GM19372 (cell line): ENCODE results near the gene PPP1R16B.
A peak's percentile ranks its signal among the peaks of the same experiment; 100 is the strongest.

Experiments
- ATAC-seq: cut with Tn5 transposase; IDR thresholded peaks from one replicate; pipeline ENCODE4 v1.9.1; 2021; ENCODE audit warnings: mild to moderate bottlenecking, low read depth, moderate library complexity; ENCODE audit not compliant: unreplicated experiment

Gene PPP1R16B

DNA sequence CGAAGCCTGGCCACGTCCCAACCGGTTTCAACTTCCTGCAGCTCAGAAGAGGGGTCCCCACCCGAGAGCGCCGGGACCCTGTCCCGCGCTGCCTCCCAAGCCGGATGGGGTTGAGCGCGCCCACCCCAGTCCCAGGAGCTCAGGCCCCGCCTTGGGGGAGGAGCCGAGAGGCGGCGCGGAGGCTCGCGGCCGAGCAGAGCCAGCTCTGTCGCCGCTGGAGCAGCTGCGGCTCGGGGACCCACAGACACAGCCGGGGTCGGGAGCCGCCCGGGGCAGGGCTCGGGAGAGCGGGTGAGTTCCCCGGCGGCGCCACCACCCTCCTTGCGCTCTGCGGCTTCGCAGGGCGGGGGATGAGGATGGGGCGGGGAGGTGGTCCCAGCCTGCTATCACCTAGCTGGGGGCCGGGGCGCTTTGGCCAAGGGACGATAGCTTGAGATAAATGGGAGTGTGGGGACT lies at the start of gene PPP1R16B:
Gene PPP1R16B, plus strand, starts transcription at position 196 of the 456 bp plus-strand sequence. CDS start 30,229 bp downstream, outside the sequence.
- peak; percentile 57 for ATAC-seq

DNA sequence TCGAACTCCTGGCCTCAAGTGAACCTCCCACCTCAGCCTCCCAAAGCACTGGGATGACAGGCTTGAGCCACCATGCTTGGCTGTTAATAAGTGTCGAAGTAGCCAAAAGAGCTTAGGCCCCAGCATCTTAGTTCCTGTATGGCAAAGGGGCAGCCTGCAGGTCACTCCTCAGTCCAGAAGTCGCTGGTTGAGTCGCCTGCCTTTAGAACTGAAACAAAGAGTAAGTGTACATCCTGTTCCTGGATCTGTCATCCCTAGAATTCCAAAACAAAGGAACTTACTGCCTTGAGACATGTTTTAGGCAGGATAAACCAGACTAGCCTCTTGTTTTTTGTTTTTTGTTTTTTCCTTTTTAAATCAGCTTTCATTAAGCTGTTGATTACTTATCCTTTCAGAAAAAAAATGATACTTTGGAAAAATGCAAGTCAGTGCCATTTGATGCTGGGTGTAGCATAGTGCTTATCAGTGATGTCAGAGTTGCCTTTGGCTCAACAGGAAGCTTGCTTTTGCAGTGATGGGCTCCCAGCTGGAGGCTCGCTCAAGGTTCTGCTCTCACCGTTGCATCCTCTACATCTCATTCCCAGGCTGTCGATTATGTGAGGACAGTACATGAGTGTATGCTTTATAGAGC lies 48.2 kb upstream of the PPP1R16B start:
- ATAC-seq, result no peak

DNA sequence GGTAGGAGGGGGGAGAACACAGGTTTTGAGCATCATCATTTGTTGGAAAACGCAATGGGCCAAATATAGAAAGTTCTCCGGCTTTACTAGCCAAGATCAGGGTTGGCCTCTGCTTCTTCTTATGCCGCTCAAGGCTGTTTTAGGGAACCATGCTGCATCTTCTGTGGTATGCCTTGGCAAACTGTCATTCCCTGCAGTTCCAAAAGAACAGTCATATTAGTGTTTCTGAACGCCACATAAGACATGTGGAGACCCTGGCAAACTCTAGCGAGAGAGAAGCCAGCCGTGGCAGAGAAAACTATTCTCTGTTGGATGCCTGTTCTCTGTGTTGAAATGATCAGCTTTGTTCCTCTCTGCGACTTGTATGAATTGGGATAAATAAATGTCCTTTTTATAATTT lies 46.4 kb upstream of the PPP1R16B start:
- no peak for ATAC-seq

DNA sequence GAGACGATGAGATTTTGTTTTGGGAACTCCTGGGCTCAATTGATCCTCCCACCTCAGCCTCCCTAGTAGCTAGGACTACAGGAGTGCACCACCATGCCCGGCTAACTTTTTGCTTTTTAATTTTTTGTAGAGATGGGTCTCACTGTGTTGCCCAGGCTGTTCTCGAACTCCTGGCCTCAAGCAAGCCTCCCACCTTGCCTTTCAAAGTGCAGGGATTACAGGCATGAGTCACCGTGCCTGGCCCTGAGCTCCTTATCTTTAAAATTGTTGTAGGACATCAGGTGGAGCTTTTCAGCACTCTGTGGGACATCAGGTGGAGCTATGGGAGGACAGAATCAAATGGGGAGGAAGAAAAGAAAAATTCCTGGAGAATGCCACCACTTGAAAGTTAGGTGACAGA lies 44.5 kb upstream of the PPP1R16B start:
- no peak for ATAC-seq

DNA sequence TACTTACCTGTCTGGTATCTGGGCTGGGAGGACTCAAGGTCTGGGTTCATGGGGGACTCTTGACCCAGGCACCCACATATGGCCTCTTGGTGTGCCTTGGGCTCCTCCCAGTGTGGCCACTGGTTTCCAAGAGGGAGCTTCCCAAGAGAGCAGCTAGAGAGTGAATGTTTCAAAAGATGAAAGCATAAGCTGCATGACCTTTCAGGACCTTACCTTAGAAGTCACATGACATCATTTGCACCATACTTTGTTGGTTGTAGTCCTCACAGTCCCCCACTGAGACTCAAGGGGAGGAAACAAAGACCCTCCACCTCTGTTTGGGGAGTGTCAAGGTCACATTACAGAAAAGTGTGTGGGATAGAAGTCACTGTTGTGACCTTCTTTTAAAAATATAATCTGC lies 43.3 kb upstream of the PPP1R16B start:
- no peak for ATAC-seq

DNA sequence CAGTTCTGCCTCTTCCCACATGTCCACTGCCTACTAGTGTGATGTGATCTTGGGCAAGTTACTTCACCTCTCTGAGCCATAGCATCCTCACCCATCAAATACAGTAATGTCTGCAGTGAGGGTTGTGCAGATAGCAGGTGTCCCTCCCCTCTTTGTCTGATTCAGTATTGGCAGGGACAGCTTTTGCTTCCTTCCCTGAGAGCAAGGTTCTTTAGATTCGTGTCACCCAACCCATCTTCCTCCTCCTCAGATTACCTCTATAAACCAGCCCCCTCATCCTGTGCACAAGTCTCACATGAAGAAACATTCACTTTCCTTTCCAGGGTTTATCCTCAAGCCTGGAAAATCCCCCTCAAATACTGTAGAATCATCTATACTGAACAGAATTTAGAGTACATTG lies 41.9 kb upstream of the PPP1R16B start:
- no peak for ATAC-seq

DNA sequence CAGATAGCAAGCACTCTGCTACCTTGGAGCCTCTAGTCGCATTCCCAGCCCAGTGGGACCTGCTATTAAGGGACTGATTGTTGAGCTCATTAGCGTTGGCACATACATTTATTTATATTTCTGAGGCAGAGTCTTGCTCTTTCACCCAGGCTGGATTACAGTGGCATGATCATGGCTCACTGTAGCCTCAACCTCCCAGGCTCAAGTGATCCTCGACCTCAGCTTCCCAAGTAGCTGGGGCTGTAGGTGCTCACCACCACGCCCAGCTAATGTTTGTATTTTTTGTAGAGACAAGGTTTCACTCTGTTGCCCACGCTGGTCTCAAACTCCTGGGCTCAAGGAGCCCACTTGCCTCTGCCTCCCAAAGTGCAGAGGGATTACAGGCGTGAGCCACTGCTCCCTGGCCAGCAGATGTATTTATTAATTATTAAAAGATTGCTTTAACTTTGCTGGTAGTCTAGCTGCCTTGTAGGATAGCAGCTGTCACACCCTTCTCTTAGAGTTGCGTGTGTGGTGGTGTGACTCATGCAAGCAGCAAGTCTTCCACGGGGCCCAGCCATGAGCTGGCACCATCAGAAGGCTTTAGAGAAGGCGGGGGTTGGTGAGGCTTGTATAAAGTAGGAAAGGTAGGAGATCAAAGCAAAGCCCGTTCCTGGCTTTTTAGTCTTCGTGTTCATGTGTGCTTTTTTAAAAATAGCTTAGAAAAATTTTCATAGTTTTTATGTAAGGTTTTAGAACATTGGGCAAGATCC lies 40.8 kb upstream of the PPP1R16B start:
- ATAC-seq, result no peak

DNA sequence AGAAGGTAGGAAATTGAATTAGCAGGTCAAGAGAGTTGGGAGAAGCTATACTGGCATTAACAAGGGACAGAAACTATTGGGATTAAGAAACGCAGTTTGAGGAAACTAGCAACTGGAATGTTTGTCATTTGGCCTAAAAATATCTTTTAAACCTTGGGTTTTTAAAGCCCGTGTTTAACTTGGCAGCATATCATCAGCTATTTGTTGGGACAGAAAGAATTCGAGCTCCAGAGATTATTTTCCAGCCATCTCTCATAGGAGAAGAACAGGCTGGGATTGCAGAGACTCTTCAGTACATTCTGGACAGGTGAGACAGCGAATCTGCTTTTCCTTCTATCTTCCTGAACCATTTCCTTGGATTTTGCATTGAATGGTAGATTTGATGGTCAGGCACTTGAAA lies 39.4 kb upstream of the PPP1R16B start:
- no peak for ATAC-seq

DNA sequence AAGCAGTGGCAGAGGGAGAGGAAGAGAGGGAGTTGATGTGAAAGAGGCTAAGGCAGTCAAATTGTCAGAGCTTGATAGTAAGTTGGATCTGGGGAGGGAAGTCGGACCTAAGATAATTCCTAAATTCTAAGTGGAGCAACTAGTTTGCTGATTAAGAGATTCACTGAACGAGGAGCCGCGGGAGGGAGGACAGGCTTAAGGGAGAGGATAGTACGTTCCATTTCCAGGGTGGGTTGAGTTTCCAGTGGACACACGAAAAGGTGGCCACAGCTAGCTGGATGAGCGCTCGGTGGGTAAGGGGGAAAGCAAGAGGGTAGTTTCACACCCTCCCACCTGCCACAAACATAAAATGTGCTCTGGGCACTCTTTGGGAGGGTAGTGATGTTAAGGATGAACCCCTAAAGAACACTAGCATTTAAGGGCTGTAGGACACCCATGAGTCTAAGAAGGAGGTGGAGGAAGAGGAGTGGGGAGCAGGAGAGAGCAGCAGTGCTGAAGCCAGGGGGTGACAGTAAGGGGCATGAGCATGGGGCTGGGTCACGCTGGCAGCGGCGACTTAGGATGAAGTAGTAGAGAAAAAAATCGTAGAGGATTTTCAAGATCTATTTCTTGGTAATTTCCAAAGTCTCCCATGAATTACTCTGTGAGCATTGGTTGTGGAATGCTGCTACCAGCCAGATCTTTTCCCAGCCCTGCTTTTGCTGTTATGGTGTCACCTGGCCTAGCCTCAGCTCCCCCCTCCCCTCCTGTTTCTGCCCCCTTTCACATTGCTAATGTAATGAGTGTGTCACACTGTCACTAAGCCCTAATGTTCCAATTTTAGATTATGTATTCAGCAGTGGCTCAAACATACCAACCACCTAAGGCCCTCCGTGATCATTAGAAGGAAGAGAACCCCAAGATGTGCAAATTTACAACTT lies 35.9 kb upstream of the PPP1R16B start:
- no peak for ATAC-seq

DNA sequence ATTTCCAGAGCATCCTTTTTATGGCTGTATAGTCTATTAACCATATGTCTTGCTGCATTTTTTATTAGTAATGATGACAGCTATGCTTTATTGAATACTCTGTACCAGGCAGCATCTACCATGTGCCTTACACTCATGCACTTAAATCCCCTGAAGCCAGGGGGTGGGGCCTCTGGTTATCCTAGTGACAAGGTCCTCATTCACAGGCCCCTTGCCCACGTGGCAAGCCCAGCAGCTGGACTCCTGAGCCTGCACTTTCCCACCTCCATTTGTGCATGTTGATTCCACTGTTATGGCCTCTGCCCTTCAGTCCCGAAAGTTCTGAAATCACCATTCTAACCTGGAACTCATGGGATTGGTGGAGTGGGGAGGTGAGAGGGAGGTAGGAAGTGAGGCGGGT lies 35.0 kb upstream of the PPP1R16B start:
- ATAC-seq, result no peak

DNA sequence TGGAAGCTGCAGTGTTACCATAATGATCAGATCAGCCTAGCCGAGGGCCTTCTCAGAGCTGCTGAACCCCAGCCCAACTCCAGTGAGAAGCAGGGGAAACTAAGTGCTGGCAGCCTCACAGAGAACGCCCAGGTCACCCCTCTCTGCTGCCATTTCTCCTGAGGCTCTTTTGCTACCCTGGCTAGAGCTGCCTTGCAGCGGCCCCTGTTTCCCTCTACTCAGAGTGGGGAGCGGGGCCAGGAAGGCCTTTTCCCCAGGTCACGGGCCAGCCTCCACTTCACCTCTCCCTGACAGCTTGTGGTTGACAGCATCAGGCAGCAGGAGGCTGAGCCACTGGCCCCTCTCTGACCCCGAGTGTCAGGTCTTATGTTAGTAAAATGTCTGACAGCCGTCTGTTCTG lies 34.5 kb upstream of the PPP1R16B start:
- ATAC-seq, result no peak

DNA sequence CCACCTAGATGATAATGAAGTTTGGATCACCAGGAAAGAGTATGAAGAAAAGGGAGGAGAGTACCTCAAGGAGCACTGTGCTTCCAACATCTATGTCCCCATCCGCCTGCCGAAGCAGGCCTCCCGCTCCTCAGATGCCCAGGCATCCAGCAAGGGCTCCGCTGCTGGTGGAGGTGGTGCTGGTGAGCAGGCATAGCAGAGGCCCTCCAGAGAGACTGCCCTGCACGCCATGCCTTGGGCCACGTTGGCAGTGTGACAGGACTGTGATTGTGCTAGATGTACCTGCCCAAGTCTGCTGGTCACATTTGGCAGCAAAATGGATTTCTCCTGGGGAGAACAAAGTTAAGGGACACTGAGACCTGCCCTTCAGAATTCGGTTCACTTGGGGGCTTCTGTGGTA lies 33.9 kb upstream of the PPP1R16B start:
- no peak for ATAC-seq

DNA sequence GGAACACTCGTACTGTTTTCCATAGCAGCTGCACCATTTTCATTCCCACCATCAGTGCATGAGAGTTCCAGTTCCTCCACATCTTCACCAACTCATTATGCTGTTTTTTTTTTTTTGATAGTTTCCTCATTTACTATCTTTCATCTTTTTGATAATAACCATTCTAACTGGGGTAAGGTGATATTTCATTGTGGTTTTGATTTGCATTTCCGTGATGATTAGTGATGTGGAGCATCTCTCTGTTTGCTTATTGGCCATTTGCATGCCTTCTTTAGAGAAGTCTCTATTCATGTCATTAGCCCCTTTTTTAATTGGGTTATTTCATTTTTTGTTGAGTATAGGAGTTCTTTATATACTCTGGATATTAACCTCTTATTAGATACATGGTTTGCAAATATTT lies 31.3 kb upstream of the PPP1R16B start:
- no peak for ATAC-seq

DNA sequence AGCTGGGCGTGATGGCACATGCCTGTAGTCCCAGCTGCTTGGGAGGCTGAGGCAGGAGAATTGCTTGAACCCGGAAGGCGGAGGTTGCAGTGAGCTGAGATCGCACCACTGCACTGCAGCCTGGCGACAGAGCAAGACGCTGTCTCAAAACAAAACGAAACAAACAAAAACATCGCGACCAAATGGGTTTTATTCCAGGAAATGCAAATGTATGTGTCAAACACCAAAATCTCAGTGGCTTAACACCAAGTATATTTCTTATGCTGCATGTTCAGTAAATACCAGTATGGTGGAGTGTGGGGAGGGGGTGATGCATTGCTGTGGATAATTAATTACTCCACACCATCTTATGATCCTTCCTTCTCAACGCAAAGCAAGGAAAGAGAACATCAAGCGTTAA lies 29.1 kb upstream of the PPP1R16B start:
- ATAC-seq, result no peak

DNA sequence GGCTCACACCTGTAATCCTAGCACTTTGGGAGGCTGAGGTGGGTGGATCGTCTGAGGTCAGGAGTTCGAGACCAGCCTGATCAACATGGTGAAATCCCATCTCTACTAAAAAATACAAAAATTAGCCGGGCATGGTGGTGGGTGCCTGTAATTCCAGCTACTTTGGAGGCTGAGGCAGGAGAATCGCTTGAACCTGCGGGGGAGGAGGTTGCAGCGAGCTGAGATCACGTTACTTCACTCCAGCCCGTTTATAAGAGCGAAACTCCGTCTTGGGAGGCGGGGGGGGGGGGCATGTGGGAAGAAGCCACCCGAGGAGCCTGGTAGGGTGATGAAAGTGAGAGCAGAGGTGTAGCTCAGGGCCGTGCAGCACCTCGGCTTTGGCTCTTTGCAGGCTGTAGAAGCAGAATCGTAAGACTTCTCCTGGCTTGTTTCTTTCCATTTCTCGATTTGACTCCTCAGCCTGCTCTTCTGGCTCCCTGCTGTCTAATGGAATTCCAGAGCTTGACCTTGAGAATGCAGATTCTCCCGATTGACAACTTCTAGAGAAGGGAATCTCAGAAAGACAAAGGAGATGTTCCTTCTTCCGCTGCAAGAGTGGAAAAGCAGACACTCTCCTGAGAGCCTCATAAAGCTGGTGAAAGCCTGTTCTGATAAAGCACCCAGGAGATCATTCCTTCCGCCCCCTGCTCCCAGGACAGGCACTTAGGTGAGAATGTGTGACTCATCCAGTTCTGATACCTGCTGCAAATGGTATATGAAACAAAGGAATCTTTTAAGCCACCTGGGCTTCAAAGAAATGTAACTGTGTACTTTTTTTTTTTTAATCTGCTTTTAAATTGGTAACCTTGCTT lies 26.0 kb upstream of the PPP1R16B start:
- no peak for ATAC-seq

DNA sequence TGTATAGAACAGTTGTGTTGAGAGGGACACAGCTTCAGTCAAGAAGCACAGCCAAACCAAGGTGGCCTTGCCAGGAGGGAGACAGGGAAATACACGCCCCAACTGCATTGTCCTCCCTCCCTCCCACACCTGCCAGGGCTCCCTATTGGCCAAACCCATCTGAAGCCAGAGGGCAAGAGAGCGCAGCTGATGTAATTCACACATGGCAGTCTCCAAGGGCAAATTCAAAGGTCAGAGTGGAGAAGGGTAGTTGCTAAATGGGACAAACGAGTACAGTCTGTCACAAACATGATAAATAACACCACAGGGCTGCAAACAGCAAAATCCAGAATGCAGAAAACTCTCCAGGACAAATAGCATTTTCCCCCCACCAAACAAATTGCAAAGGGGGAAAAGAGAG lies 23.2 kb upstream of the PPP1R16B start:
- ATAC-seq, result no peak

DNA sequence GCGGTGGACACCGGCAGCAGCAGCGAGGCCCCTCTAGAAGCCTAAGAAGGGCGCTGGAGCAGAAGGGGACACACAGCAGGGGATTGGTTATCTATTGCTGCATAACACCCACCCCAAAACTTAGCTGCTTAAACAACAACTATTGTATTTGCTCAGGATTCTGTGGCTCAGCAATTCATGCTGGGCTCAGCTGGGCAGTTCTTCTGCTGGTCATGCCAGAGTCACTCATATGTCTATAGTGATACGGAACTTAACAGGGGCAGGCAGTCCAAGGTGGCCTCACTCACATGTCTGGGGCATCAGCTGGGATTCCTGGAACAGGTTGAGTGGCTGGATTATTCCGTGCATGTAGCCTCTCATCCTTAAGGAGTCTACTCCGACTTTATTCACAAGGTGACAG lies 17.6 kb upstream of the PPP1R16B start:
- no peak for ATAC-seq

DNA sequence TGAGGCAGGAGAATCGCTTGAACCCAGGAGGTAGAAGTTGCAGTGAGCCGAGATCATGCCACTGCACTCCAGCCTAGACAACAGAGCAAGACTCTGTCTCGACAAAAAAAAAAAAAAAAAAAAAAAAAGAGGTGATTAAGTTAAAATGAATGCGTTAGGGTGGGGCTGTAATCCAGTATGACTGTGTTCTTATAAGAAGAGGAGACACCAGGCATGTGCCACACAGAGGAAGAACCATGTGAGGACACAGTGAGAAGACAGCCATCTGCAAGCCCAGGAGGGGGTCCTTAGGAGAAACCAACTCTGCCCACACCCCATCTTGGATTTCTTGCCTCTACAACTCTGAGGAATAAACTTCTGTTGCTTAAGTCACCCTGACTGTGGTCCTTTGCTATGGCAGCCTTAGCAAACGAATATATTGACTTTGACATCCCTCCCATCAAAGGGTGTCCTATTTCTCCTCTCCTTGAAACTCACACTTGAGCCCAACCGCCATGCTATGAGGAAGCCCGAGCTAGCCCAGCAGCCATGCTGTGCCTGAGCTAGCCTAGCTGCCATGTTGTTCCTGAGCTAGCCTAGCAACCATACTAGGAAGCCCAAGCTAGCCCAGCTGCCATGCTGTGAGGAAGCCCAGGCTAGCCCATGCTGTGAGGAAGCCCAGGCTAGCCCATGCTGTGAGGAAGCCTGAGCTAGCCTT lies 15.8 kb upstream of the PPP1R16B start:
- ATAC-seq, result no peak

DNA sequence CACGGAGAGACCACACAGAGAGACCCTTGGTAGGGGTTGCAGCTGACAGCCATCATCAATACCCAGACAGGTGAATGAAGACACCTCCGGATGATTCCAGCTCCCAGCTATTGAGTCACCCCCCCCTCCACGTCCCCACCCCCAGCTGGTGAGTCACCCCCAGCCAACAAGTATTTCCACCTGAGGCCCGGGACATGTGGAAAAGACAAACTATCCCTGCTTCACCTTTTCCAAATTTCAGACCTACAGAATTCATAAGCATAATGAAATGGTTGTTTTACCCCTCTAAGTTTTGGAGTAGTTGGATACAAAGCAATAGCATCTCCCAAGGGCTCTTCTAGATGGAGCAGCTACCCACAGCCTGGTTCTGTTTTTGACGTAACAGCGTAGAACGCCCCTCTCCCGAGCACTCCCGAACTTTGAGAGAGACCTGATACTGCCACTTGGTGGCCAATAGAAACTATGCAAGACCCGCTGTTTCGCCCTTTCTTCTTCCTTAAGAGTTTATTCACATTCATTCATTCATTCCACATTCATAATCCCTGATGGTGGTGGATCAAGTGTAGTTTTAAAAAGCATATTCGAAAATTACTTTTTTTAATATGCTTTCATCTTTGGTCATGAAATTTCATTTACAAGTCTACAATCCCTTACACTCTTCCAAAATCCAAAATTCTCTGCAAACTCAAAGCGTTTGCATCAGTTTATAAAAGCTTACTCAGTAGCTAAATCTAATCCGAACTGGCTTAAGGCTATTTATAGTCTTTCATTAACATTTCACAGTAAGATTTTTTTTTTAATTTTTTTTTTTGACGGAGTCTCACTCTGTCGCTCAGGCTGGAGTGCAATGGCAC lies 15.1 kb upstream of the PPP1R16B start:
- ATAC-seq, result no peak
